ENCODE measurements around the gene C22orf23. TPM values are rescaled to one million over a fixed set of nuclear protein-coding genes. Genes with fewer than 3 reads are reported as not detected.

Gene C22orf23
- total and polyA plus RNA-seq, 2 of the 13 experiments (the other 11 are each of a cell fraction or from before 2014, with no cell fraction given), result 0.21 to 0.24 TPM

DNA sequence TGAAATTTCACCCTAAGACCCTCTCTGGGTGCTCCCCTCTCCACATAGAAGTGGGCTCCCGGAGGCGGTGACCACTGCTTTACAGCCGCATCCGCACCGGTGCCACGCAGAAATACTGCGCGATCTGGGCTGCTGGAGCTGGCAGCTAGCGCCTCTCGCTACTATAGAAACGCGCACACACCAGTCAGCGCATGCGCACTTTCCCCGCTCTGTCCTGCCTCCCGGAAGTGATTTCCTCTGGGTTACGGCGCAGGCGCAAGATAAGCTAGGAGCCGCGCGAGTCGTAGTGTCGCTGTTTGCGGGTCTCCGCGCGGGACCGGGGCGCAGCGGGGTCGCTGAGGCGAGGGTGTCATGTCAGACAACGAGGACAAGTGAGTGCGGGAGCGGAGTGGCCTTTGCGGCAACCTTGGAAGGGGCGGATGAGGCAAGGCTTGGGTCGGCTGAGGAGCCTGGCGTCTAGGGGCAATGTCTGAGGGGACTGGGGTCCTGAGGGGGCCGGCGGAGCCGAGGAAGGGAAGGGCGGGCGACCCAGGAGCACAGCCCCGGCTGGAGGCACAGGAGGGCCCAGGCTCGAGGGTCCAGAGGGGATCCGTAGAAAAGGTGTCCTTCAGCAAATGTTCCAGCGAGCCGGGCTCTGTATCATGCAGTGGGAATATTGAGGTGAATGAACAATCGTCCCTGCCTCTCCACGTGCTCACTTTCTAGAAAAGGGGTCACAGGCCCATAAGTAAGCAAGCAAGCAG, at the start of gene C22orf23, which contains the start of gene POLR2F (continued):
- TF ChIP-seq, protein P1, sequence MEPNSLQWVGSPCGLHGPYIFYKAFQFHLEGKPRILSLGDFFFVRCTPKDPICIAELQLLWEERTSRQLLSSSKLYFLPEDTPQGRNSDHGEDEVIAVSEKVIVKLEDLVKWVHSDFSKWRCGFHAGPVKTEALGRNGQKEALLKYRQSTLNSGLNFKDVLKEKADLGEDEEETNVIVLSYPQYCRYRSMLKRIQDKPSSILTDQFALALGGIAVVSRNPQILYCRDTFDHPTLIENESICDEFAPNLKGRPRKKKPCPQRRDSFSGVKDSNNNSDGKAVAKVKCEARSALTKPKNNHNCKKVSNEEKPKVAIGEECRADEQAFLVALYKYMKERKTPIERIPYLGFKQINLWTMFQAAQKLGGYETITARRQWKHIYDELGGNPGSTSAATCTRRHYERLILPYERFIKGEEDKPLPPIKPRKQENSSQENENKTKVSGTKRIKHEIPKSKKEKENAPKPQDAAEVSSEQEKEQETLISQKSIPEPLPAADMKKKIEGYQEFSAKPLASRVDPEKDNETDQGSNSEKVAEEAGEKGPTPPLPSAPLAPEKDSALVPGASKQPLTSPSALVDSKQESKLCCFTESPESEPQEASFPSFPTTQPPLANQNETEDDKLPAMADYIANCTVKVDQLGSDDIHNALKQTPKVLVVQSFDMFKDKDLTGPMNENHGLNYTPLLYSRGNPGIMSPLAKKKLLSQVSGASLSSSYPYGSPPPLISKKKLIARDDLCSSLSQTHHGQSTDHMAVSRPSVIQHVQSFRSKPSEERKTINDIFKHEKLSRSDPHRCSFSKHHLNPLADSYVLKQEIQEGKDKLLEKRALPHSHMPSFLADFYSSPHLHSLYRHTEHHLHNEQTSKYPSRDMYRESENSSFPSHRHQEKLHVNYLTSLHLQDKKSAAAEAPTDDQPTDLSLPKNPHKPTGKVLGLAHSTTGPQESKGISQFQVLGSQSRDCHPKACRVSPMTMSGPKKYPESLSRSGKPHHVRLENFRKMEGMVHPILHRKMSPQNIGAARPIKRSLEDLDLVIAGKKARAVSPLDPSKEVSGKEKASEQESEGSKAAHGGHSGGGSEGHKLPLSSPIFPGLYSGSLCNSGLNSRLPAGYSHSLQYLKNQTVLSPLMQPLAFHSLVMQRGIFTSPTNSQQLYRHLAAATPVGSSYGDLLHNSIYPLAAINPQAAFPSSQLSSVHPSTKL (CRISPR knock-in tag; IDR thresholded peaks at IDR 0.05), result no peak; the same call in 1 of the 2 replicates
- TF ChIP-seq SKI (IDR thresholded peaks at IDR 0.05; ENCODE audit: partially characterized antibody), result no peak
- TF ChIP-seq EP300 (IDR thresholded peaks at IDR 0.05; ENCODE audit: low read depth in 2 of 2, low read length in 2 of 2), result no peak
- TF ChIP-seq EP300 (CRISPR knock-in tag; IDR thresholded peaks at IDR 0.05; ENCODE audit: borderline replicate concordance), result no peak
- TF ChIP-seq HDAC1 (CRISPR knock-in tag; IDR thresholded peaks at IDR 0.05), result peak; percentile 90
- TF ChIP-seq ZNF317 (CRISPR knock-in tag; IDR thresholded peaks at IDR 0.05), result peak; percentile 57; the same call in 1 of the 2 replicates
- TF ChIP-seq, protein P2, sequence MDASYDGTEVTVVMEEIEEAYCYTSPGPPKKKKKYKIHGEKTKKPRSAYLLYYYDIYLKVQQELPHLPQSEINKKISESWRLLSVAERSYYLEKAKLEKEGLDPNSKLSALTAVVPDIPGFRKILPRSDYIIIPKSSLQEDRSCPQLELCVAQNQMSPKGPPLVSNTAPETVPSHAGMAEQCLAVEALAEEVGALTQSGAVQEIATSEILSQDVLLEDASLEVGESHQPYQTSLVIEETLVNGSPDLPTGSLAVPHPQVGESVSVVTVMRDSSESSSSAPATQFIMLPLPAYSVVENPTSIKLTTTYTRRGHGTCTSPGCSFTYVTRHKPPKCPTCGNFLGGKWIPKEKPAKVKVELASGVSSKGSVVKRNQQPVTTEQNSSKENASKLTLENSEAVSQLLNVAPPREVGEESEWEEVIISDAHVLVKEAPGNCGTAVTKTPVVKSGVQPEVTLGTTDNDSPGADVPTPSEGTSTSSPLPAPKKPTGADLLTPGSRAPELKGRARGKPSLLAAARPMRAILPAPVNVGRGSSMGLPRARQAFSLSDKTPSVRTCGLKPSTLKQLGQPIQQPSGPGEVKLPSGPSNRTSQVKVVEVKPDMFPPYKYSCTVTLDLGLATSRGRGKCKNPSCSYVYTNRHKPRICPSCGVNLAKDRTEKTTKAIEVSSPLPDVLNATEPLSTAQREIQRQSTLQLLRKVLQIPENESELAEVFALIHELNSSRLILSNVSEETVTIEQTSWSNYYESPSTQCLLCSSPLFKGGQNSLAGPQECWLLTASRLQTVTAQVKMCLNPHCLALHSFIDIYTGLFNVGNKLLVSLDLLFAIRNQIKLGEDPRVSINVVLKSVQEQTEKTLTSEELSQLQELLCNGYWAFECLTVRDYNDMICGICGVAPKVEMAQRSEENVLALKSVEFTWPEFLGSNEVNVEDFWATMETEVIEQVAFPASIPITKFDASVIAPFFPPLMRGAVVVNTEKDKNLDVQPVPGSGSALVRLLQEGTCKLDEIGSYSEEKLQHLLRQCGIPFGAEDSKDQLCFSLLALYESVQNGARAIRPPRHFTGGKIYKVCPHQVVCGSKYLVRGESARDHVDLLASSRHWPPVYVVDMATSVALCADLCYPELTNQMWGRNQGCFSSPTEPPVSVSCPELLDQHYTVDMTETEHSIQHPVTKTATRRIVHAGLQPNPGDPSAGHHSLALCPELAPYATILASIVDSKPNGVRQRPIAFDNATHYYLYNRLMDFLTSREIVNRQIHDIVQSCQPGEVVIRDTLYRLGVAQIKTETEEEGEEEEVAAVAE (CRISPR knock-in tag; IDR thresholded peaks at IDR 0.05; ENCODE audit: borderline replicate concordance), result no peak
- TF ChIP-seq, protein P3, sequence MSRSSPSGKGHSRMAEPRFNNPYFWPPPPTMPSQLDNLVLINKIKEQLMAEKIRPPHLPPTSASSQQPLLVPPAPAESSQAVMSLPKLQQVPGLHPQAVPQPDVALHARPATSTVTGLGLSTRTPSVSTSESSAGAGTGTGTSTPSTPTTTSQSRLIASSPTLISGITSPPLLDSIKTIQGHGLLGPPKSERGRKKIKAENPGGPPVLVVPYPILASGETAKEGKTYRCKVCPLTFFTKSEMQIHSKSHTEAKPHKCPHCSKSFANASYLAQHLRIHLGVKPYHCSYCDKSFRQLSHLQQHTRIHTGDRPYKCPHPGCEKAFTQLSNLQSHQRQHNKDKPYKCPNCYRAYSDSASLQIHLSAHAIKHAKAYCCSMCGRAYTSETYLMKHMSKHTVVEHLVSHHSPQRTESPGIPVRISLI (CRISPR knock-in tag; IDR thresholded peaks at IDR 0.05; ENCODE audit: borderline replicate concordance), result no peak
- TF ChIP-seq, protein P4, sequence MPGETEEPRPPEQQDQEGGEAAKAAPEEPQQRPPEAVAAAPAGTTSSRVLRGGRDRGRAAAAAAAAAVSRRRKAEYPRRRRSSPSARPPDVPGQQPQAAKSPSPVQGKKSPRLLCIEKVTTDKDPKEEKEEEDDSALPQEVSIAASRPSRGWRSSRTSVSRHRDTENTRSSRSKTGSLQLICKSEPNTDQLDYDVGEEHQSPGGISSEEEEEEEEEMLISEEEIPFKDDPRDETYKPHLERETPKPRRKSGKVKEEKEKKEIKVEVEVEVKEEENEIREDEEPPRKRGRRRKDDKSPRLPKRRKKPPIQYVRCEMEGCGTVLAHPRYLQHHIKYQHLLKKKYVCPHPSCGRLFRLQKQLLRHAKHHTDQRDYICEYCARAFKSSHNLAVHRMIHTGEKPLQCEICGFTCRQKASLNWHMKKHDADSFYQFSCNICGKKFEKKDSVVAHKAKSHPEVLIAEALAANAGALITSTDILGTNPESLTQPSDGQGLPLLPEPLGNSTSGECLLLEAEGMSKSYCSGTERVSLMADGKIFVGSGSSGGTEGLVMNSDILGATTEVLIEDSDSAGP (CRISPR knock-in tag; IDR thresholded peaks at IDR 0.05; ENCODE audit: borderline replicate concordance), result peak; percentile 44; the same call in 1 of the 2 replicates
- TF ChIP-seq ZNF263 (CRISPR knock-in tag; IDR thresholded peaks at IDR 0.05), result peak; percentile 50; the same call in 1 of the 2 replicates
- TF ChIP-seq CBX5 (CRISPR knock-in tag; IDR thresholded peaks at IDR 0.05; ENCODE audit: borderline replicate concordance), result peak; percentile 53; the same call in 1 of the 2 replicates
- TF ChIP-seq, protein P5, sequence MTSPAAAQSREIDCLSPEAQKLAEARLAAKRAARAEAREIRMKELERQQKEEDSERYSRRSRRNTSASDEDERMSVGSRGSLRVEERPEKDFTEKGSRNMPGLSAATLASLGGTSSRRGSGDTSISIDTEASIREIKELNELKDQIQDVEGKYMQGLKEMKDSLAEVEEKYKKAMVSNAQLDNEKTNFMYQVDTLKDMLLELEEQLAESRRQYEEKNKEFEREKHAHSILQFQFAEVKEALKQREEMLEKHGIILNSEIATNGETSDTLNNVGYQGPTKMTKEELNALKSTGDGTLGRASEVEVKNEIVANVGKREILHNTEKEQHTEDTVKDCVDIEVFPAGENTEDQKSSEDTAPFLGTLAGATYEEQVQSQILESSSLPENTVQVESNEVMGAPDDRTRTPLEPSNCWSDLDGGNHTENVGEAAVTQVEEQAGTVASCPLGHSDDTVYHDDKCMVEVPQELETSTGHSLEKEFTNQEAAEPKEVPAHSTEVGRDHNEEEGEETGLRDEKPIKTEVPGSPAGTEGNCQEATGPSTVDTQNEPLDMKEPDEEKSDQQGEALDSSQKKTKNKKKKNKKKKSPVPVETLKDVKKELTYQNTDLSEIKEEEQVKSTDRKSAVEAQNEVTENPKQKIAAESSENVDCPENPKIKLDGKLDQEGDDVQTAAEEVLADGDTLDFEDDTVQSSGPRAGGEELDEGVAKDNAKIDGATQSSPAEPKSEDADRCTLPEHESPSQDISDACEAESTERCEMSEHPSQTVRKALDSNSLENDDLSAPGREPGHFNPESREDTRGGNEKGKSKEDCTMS (CRISPR knock-in tag; conservative IDR thresholded peaks at IDR 0.05), result no peak
- TF ChIP-seq, protein P6, sequence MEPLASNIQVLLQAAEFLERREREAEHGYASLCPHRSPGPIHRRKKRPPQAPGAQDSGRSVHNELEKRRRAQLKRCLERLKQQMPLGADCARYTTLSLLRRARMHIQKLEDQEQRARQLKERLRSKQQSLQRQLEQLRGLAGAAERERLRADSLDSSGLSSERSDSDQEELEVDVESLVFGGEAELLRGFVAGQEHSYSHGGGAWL (CRISPR knock-in tag; IDR thresholded peaks at IDR 0.05), result no peak; the same call in 1 of the 2 replicates

Data from HepG2 (cell line).